B cell (primary cell): ENCODE results near the gene CRNN.
A peak's percentile ranks its signal among the peaks of the same experiment; 100 is the strongest.

Source experiments
- EZH2 ChIP-seq: IDR thresholded peaks from 2 replicates; pipeline ENCODE4 v1.6.1; 2012; ENCODE audit warnings: borderline replicate concordance, low read depth, mild to moderate bottlenecking, moderate library complexity, low read length; ENCODE audit not compliant: insufficient read depth, poor library complexity, severe bottlenecking
- TF ChIP-seq, protein P1 (sequence below): fragments of 200-600 bp; IDR thresholded peaks from one replicate; pipeline ENCODE4 v1.8.0; 2022; ENCODE audit warnings: antibody characterized with exemption, mild to moderate bottlenecking

DNA sequence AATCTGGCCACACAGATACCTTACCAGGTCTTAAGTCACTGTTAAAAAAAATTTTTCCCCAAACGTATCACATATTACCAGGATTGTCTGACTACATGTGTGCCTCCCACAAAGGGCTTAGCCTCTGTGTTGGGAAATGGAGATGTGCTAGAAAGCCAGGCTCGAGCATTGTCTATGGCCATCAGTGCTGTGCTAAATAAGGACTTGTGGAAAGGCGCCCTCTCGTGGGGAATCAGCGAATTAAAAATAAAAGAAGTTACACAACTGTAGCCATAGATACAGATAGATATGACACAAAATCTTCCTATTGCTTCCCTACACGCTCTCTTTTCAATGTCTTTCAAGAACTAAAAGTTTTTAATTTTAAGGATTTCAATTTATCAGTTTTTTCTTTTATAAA is 47.5 kb upstream of the CRNN start:
- TF ChIP-seq, protein P1, sequence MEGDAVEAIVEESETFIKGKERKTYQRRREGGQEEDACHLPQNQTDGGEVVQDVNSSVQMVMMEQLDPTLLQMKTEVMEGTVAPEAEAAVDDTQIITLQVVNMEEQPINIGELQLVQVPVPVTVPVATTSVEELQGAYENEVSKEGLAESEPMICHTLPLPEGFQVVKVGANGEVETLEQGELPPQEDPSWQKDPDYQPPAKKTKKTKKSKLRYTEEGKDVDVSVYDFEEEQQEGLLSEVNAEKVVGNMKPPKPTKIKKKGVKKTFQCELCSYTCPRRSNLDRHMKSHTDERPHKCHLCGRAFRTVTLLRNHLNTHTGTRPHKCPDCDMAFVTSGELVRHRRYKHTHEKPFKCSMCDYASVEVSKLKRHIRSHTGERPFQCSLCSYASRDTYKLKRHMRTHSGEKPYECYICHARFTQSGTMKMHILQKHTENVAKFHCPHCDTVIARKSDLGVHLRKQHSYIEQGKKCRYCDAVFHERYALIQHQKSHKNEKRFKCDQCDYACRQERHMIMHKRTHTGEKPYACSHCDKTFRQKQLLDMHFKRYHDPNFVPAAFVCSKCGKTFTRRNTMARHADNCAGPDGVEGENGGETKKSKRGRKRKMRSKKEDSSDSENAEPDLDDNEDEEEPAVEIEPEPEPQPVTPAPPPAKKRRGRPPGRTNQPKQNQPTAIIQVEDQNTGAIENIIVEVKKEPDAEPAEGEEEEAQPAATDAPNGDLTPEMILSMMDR, result peak; percentile 66
- no peak for TF ChIP-seq EZH2
